Testis (tissue), 2 donors: Measurements from ENCODE around the gene MYO18A.

Source experiments
- CTCF ChIP-seq, 3 experiments: fragments of 450-650 bp in 2 of 3; fragments of 200-600 bp in 1 of 3; sonication (generic) in 1 of 3; IDR thresholded peaks; one replicate each; pipeline ENCODE4 v1.5.1; 2016 to 2019; ENCODE audit warnings: antibody characterized with exemption in 3 of 3, mild to moderate bottlenecking in 2 of 3, moderate library complexity in 1 of 3
- POLR2A ChIP-seq: fragments of 450-650 bp; IDR thresholded peaks from one replicate; pipeline ENCODE4 v1.6.1; 2017; ENCODE audit warnings: antibody characterized with exemption, mild to moderate bottlenecking, moderate library complexity

GRCh38 chr17:29169806-29170591 lies 10.2 kb downstream of the MYO18A start:
- no peak for TF ChIP-seq CTCF (IDR thresholded peaks at IDR 0.05)
- TF ChIP-seq POLR2A: no peak
